H1 (cell line): ENCODE results near the gene NOD2. TPM values are rescaled to one million over a fixed set of nuclear protein-coding genes. Genes with fewer than 3 reads are reported as not detected.

Experiments
- CTCF ChIA-PET: fragments of 300-600 bp; sonication (Branson Sonifier 250); formaldehyde crosslinking; loops from one replicate; lab custom pipeline; 2021; ENCODE audit not compliant: partially characterized antibody; lab: Charles Lee
- POLR2A ChIA-PET: fragments of 300-600 bp; sonication (Branson Sonifier 250); formaldehyde crosslinking; loops from one replicate; lab custom pipeline; 2021; ENCODE audit warnings: inconsistent platforms; ENCODE audit not compliant: partially characterized antibody; lab: Charles Lee
- DNase-seq, 2 experiments: peaks; one replicate each; pipeline versions ENCODE4 v3.0.0 to v3.0.0-alpha.2; 2010 to 2022; ENCODE audit warnings: low spot score in 2 of 2, low read depth in 1 of 2, mixed read lengths in 1 of 2
- FAIRE-seq: peaks from 2 replicates; lab custom pipeline; 2011; peaks lifted over from hg19 to GRCh38; lab: Jason Lieb, UNC
- H2AFZ ChIP-seq: 2 replicates; pipeline ENCODE4 v1.8.1; 2012; ENCODE audit warnings: low read length, inconsistent platforms
- H2AK5ac ChIP-seq: 2 replicates; pipeline ENCODE4 v1.6.1; 2013; ENCODE audit warnings: low read depth, low read length
- H2BK120ac ChIP-seq: replicated peaks from 2 replicates; pipeline ENCODE3; 2013; ENCODE audit warnings: low read depth, low read length, inconsistent platforms
- H2BK12ac ChIP-seq: 2 replicates; pipeline ENCODE4 v1.6.1; 2013; ENCODE audit warnings: low read depth, low read length
- H2BK15ac ChIP-seq: 2 replicates; pipeline ENCODE4 v1.6.1; 2013; ENCODE audit warnings: low read length
- H2BK20ac ChIP-seq: 2 replicates; pipeline ENCODE4 v1.6.1; 2013; ENCODE audit warnings: low read length
- H2BK5ac ChIP-seq: 2 replicates; pipeline ENCODE4 v1.6.1; 2013; ENCODE audit warnings: low read depth, low read length
- H3K14ac ChIP-seq: 2 replicates; pipeline ENCODE4 v1.6.1; 2013; ENCODE audit warnings: inconsistent platforms; ENCODE audit not compliant: insufficient read length
- H3K18ac ChIP-seq: 2 replicates; pipeline ENCODE4 v1.6.1; 2013; ENCODE audit warnings: low read length; ENCODE audit errors: extremely low read depth
- H3K23ac ChIP-seq: 2 replicates; pipeline ENCODE4 v1.6.1; 2013; ENCODE audit warnings: inconsistent platforms; ENCODE audit not compliant: insufficient read length
- H3K23me2 ChIP-seq: 2 replicates; pipeline ENCODE4 v1.6.1; 2013; ENCODE audit warnings: low read depth, low read length
- H3K27ac ChIP-seq: 2 replicates; pipeline ENCODE4 v1.6.1; 2011; ENCODE audit warnings: low read depth, low read length, inconsistent platforms
- H3K27me3 ChIP-seq, 4 experiments: replicated peaks in 1 of 4; 1 replicate in 1 of 4; 2 replicates in 3 of 4; pipeline versions ENCODE4 v1.6.1 to v1.8.1; 2011 to 2013; ENCODE audit warnings: low read length in 3 of 4, mild to moderate bottlenecking in 3 of 4, inconsistent platforms in 2 of 4, mixed read lengths in 2 of 4, moderate library complexity in 1 of 4; ENCODE audit not compliant: control insufficient read depth in 3 of 4, insufficient read depth in 3 of 4; ENCODE audit errors: extremely low read depth in 1 of 4
- H3K36me3 ChIP-seq, 4 experiments: 2 replicates each; pipeline versions ENCODE4 v1.6.1 to v1.8.1; 2011 to 2013; ENCODE audit warnings: mild to moderate bottlenecking in 4 of 4, low read length in 3 of 4, moderate library complexity in 2 of 4, control low read depth in 1 of 4, inconsistent platforms in 1 of 4; ENCODE audit not compliant: insufficient read depth in 4 of 4, control insufficient read depth in 2 of 4
- H3K4ac ChIP-seq: replicated peaks from 2 replicates; pipeline ENCODE3; 2013; ENCODE audit warnings: low read length, low read depth, mixed read lengths, inconsistent platforms; ENCODE audit not compliant: insufficient read length
- H3K4me1 ChIP-seq, 4 experiments: replicated peaks in 1 of 4; 1 replicate in 1 of 4; 2 replicates in 3 of 4; pipeline versions ENCODE4 v1.6.1 to v1.8.1; 2011 to 2013; ENCODE audit warnings: low read length in 3 of 4, inconsistent platforms in 2 of 4, mixed read lengths in 1 of 4; ENCODE audit not compliant: insufficient read depth in 4 of 4, control insufficient read depth in 3 of 4
- H3K4me2 ChIP-seq, 2 experiments: 2 replicates each; pipeline versions ENCODE4 v1.6.1 to v1.8.1; 2011 to 2013; ENCODE audit warnings: low read depth in 2 of 2, low read length in 2 of 2, control low read depth in 1 of 2, inconsistent platforms in 1 of 2, mild to moderate bottlenecking in 1 of 2; ENCODE audit not compliant: insufficient read depth in 1 of 2
- H3K4me3 ChIP-seq, 4 experiments: fragments of 200-600, 300-600 bp in 1 of 4; sonication (generic), shearing (Covaris generic), sonication (Bioruptor Twin) in 1 of 4; 2 replicates each; pipeline versions ENCODE4 v1.5.1 to v1.8.1; 2011 to 2016; ENCODE audit warnings: low read length in 4 of 4, low read depth in 3 of 4, control low read depth in 2 of 4, inconsistent platforms in 2 of 4, mild to moderate bottlenecking in 2 of 4, mixed read lengths in 1 of 4, moderate library complexity in 1 of 4; ENCODE audit not compliant: insufficient read depth in 2 of 4; ENCODE audit errors: extremely low read depth in 1 of 4
- H3K56ac ChIP-seq: replicated peaks from 2 replicates; pipeline ENCODE3; 2013; ENCODE audit warnings: low read depth, mild to moderate bottlenecking, mixed read lengths, low read length, inconsistent platforms; ENCODE audit not compliant: insufficient read length
- H3K79me1 ChIP-seq: 2 replicates; pipeline ENCODE4 v1.6.1; 2013; ENCODE audit warnings: low read depth, low read length, control low read depth
- H3K79me2 ChIP-seq, 2 experiments: 2 replicates each; pipeline versions ENCODE4 v1.6.1 to v1.8.1; 2012 to 2013; ENCODE audit warnings: low read length in 2 of 2, mild to moderate bottlenecking in 2 of 2, inconsistent platforms in 1 of 2; ENCODE audit not compliant: insufficient read depth in 2 of 2, control insufficient read depth in 1 of 2
- H3K9ac ChIP-seq, 4 experiments: replicated peaks in 1 of 4; 1 replicate in 1 of 4; 2 replicates in 3 of 4; pipeline versions ENCODE4 v1.6.1 to v1.8.1; 2011 to 2013; ENCODE audit warnings: low read depth in 3 of 4, low read length in 3 of 4, control low read depth in 2 of 4, mild to moderate bottlenecking in 2 of 4, moderate library complexity in 2 of 4, inconsistent platforms in 1 of 4; ENCODE audit errors: extremely low read depth in 1 of 4
- H3K9me3 ChIP-seq, 2 experiments: 2 replicates each; pipeline versions ENCODE4 v1.6.1 to v1.8.1; 2012 to 2013; ENCODE audit warnings: mild to moderate bottlenecking in 2 of 2, moderate library complexity in 2 of 2, control low read depth in 1 of 2, inconsistent platforms in 1 of 2, low read depth in 1 of 2, low read length in 1 of 2, mixed read lengths in 1 of 2; ENCODE audit not compliant: insufficient read depth in 2 of 2
- H4K20me1 ChIP-seq, 2 experiments: replicated peaks in 1 of 2; 2 replicates each; pipeline versions ENCODE3 to v1.8.1; 2011 to 2013; ENCODE audit warnings: inconsistent platforms in 2 of 2, low read length in 2 of 2, mild to moderate bottlenecking in 1 of 2; ENCODE audit not compliant: insufficient read depth in 2 of 2, control insufficient read depth in 1 of 2
- H4K5ac ChIP-seq: 2 replicates; pipeline ENCODE4 v1.6.1; 2013; ENCODE audit warnings: low read length, low read depth, mixed read lengths, inconsistent platforms; ENCODE audit not compliant: insufficient read length
- H4K8ac ChIP-seq: 2 replicates; pipeline ENCODE4 v1.8.0; 2013; ENCODE audit warnings: mild to moderate bottlenecking, moderate library complexity, low read length, inconsistent platforms; ENCODE audit not compliant: insufficient read depth; ENCODE audit errors: extremely low read depth
- H4K91ac ChIP-seq: replicated peaks from 2 replicates; pipeline ENCODE3; 2013; ENCODE audit warnings: low read length, mixed read lengths, inconsistent platforms; ENCODE audit not compliant: insufficient read length
- CREB1 ChIP-seq: IDR thresholded peaks from 2 replicates; pipeline ENCODE4 v1.6.1; 2012; ENCODE audit warnings: inconsistent platforms
- WGBS, 2 experiments: shearing (Covaris generic) in 1 of 2; methylation state at CpG; one replicate each; pipeline versions ENCODE4 v1.1.6 to v1.1.7; 2013 to 2015; ENCODE audit warnings: low lambda C conversion rate in 2 of 2, mixed read lengths in 2 of 2, inconsistent platforms in 1 of 2, low coverage in 1 of 2, missing lambda C conversion rate in 1 of 2; ENCODE audit not compliant: insufficient replicate concordance in 2 of 2, insufficient coverage in 1 of 2, insufficient read length in 1 of 2; ENCODE audit errors: extremely low coverage in 1 of 2, missing lambda C conversion rate in 1 of 2; 5-methylcytosine and 5-hydroxymethylcytosine counted together
- polyA plus RNA-seq, 7 experiments: library from polyadenylated mRNA; depleted of rRNA in 3 of 7; stranded (reverse) in 5 of 7; unstranded in 2 of 7; fragments of >200 nt in 5 of 7; fragments of 200-250 nt in 2 of 7; gene quantifications; 1 replicate in 5 of 7; 2 replicates in 1 of 7; 4 replicates in 1 of 7; pipeline versions ENCODE4 v1.2.1 to v1.2.3, GENCODE V29; 2011 to 2013; ENCODE audit warnings: missing spikeins in 2 of 7, mixed read lengths in 2 of 7
- total RNA-seq: library from RNA; stranded (reverse); fragmentation: NEBNext Ultra II Directional; extraction: Animal tissue kit (Norgen Biotek cat#: 25700); gene quantifications from 2 replicates; pipeline ENCODE4 v1.2.1, GENCODE V29; 2021
- TF ChIP-seq, protein P1 (sequence below), 3 experiments: IDR thresholded peaks; 1 replicate in 2 of 3; 2 replicates in 1 of 3; pipeline versions ENCODE4 v1.5.1 to v1.6.1; 2011; ENCODE audit warnings: low read length in 3 of 3, mild to moderate bottlenecking in 3 of 3, inconsistent platforms in 2 of 3, low read depth in 1 of 3, moderate library complexity in 1 of 3; ENCODE audit not compliant: insufficient read depth in 1 of 3; ENCODE audit errors: control extremely low read depth in 1 of 3

The NOD2 gene
- total and polyA plus RNA-seq, 2 of the 8 experiments (the other 6 are each of a cell fraction or from before 2014, with no cell fraction given): 0.37 to 0.42 TPM

DNA sequence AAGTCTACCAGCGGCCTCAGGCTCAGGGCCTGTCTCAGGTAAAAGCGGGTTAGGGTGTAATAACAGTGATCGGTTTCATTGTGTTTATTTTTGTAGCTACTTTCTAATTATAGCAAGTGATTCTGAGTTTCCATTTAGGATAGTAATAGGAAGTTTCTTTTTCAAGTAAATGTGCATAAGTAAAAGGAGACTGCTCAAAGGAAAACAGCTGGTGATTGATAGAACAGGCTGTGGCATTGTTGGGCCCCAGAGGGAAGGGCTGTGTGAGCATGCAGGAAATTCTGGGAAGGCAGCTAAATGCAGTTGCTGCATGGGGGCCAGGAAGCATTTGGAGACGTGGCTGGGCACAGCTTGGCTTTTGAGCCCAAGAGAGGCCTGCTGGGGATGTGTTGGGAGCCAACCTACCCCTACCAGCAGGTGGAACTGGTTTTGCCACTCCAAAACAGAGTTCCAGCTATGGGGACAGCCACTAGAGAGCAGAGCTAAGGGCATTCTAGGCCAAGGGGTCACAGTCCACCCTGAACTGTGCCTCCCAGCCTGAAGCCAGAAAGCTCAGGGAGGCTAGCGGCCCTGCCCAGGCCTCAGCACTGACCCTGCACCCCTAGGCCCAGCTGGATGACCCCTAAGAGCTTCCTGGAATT lies 24.9 kb upstream of the NOD2 start:
- H3K23me2 ChIP-seq: no peaks in the 10 kb centered on the region; the same call in 1 of the 2 replicates
- no peak overlapping the region for H2BK120ac ChIP-seq
- no peak overlapping the region for H2BK20ac ChIP-seq
- H2BK15ac ChIP-seq: no peak overlapping the region
- H2BK5ac ChIP-seq: no peak overlapping the region
- no peak overlapping the region for H3K23ac ChIP-seq
- no peaks in the 10 kb centered on the region for H4K20me1 ChIP-seq
- FAIRE-seq (no peak), DNase-seq (no peak)
- WGBS, 2 experiments: 76% methylated on average over 5 of the region's 5 CpGs; no CpG with 5 or more reads in 1 of the 2 experiments
- no peaks in the 10 kb centered on the region for H3K36me3 ChIP-seq
- H3K79me1 ChIP-seq: no peaks in the 10 kb centered on the region
- TF ChIP-seq, protein P1, sequence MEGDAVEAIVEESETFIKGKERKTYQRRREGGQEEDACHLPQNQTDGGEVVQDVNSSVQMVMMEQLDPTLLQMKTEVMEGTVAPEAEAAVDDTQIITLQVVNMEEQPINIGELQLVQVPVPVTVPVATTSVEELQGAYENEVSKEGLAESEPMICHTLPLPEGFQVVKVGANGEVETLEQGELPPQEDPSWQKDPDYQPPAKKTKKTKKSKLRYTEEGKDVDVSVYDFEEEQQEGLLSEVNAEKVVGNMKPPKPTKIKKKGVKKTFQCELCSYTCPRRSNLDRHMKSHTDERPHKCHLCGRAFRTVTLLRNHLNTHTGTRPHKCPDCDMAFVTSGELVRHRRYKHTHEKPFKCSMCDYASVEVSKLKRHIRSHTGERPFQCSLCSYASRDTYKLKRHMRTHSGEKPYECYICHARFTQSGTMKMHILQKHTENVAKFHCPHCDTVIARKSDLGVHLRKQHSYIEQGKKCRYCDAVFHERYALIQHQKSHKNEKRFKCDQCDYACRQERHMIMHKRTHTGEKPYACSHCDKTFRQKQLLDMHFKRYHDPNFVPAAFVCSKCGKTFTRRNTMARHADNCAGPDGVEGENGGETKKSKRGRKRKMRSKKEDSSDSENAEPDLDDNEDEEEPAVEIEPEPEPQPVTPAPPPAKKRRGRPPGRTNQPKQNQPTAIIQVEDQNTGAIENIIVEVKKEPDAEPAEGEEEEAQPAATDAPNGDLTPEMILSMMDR (IDR thresholded peaks at IDR 0.05; ENCODE audit: control extremely low read depth in 1 of 3, insufficient read depth in 1 of 3, low read depth in 1 of 3, low read length in 3 of 3): peak in 2 of 3 experiments; percentile 21 to 38; a peak in 2 of 4 replicates
- no peak for TF ChIP-seq CREB1
- H2BK12ac ChIP-seq: no peak overlapping the region
- no peak overlapping the region for H3K4ac ChIP-seq
- H3K4me3 ChIP-seq: no peak overlapping the region
- H3K56ac ChIP-seq: no peak overlapping the region
- no peak overlapping the region for H3K9ac ChIP-seq
- H3K4me1 ChIP-seq: peaks cover 0 to 2% (median 0%) of the 10 kb centered on the region in 4 experiments; a peak in 1 of 7 replicates
- H3K79me2 ChIP-seq: no peaks in the 10 kb centered on the region
- 0 out of 7 replicates have a peak, but pooled peaks cover 0 to 3% (median 0%) of the 10 kb centered on the region in 4 experiments for H3K27me3 ChIP-seq
- H3K27ac ChIP-seq: no peak overlapping the region
- H3K4me2 ChIP-seq: no peak overlapping the region; a peak in 1 of 4 replicates
- no peak overlapping the region for H4K5ac ChIP-seq
- H2AK5ac ChIP-seq: no peak overlapping the region
- H3K18ac ChIP-seq: no peak overlapping the region
- no peak overlapping the region for H4K8ac ChIP-seq
- no peak overlapping the region for H3K14ac ChIP-seq
- CTCF ChIA-PET: interaction anchor here (0.6 to 21.1 kb wide), 42 partner anchors 7 to 382 kb away, joined by 3 to 279 read pairs (median 5); partner anchors contain the start of genes CYLD and SNX20
- no peak overlapping the region for H2AFZ ChIP-seq
- no peak overlapping the region for H4K91ac ChIP-seq
- POLR2A ChIA-PET: no interaction called here
- H3K9me3 ChIP-seq: peaks cover 13 to 16% of the 10 kb centered on the region in 2 experiments
